Gastroesophageal sphincter (tissue), 3 donors: ENCODE results near the gene NPIPB4.
"Not testable (repeated sequence)": the region's sequence is repeated elsewhere in the genome, so short reads cannot be mapped to it uniquely, and the experiment has no call there.

Experiments used
- CTCF ChIP-seq, 4 experiments: fragments of 200-600 bp in 2 of 4; fragments of 450-650 bp in 2 of 4; sonication (generic) in 1 of 4; IDR thresholded peaks; one replicate each; pipeline ENCODE4 v1.5.1; 2017 to 2019; ENCODE audit warnings: antibody characterized with exemption in 4 of 4, mild to moderate bottlenecking in 2 of 4, moderate library complexity in 2 of 4
- EP300 ChIP-seq: sonication (generic); formaldehyde crosslinking; IDR thresholded peaks from one replicate; pipeline ENCODE4 v1.6.1; 2017; ENCODE audit warnings: antibody characterized with exemption, mild to moderate bottlenecking
- POLR2A ChIP-seq, 2 donors: fragments of 450-650 bp; IDR thresholded peaks; one replicate each; pipeline ENCODE4 v1.6.1; 2017; ENCODE audit warnings: antibody characterized with exemption in 2 of 2, mild to moderate bottlenecking in 2 of 2, moderate library complexity in 1 of 2
- POLR2AphosphoS5 ChIP-seq: sonication (generic); formaldehyde crosslinking; IDR thresholded peaks from one replicate; pipeline ENCODE4 v1.6.1; 2017; ENCODE audit warnings: antibody characterized with exemption

DNA sequence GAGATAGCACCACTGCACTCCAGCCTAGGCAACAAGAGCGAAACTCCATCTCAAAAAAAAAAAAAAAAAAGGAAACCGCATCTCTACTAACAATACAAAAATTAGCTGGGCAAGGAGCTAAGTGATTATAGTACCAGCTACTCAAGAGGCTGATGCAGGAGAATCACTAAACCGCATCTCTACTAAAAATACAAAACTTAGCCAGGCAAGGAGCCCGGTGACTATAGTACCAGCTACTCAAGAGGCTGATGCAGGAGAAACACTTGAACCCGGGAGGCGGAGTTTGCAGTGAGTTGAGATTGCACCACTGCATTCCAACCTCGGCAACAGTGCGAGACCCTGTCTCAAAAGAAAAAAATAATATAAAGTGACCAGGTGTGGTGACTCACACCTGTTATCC is 27.6 kb downstream of the NPIPB4 start:
- not testable (repeated sequence) for TF ChIP-seq EP300; CTCF (IDR thresholded peaks at IDR 0.05); POLR2AphosphoS5; POLR2A (IDR thresholded peaks at IDR 0.05)
